Karpas-422 (cell line): ENCODE measurements around the gene SIGLEC6. TPM values are rescaled to one million over a fixed set of nuclear protein-coding genes. Genes with fewer than 3 reads are reported as not detected.

Experiments
- DNase-seq: peaks from one replicate; pipeline ENCODE4 v3.0.0-alpha.2; 2015
- H2AFZ ChIP-seq: fragments of 200-600 bp; sonication (generic); 2 replicates; pipeline ENCODE4 v1.6.1; 2014; ENCODE audit warnings: antibody characterized with exemption, low read length, mixed read lengths
- H3K27ac ChIP-seq: fragments of 200-600 bp; sonication (generic); 2 replicates; pipeline ENCODE4 v1.5.1; 2014; ENCODE audit warnings: mild to moderate bottlenecking, low read length, moderate library complexity
- H3K27me3 ChIP-seq: fragments of 200-600 bp; sonication (generic); 2 replicates; pipeline ENCODE4 v1.6.1; 2014; ENCODE audit warnings: low read length, mixed read lengths
- H3K36me3 ChIP-seq: fragments of 200-600 bp; sonication (generic); 2 replicates; pipeline ENCODE4 v1.6.1; 2014; ENCODE audit warnings: low read length, mixed read lengths; ENCODE audit not compliant: insufficient read depth
- H3K4me1 ChIP-seq: fragments of 200-600 bp; sonication (generic); 2 replicates; pipeline ENCODE4 v1.6.1; 2014; ENCODE audit warnings: mild to moderate bottlenecking, low read length, mixed read lengths
- H3K4me2 ChIP-seq: fragments of 200-600 bp; sonication (generic); 2 replicates; pipeline ENCODE4 v1.6.1; 2014; ENCODE audit warnings: low read length, low read depth, mild to moderate bottlenecking; ENCODE audit not compliant: poor library complexity, severe bottlenecking
- H3K4me3 ChIP-seq: fragments of 200-600 bp; sonication (generic); 2 replicates; pipeline ENCODE4 v1.5.1; 2014; ENCODE audit warnings: mild to moderate bottlenecking, antibody characterized with exemption, low read length, mixed read lengths
- H3K79me2 ChIP-seq: fragments of 200-600 bp; sonication (generic); 2 replicates; pipeline ENCODE4 v1.6.1; 2014; ENCODE audit warnings: mild to moderate bottlenecking, low read length, mixed read lengths
- H3K9ac ChIP-seq: fragments of 200-600 bp; sonication (generic); 2 replicates; pipeline ENCODE4 v1.6.0; 2014; ENCODE audit warnings: low read length
- H3K9me2 ChIP-seq: fragments of 200-600 bp; sonication (generic), shearing (Covaris generic); replicated peaks from 2 replicates; pipeline ENCODE4 v1.6.0; 2014; ENCODE audit warnings: mild to moderate bottlenecking, low read length, moderate library complexity; ENCODE audit not compliant: insufficient read depth
- H3K9me3 ChIP-seq: fragments of 300-700, 200-600 bp; sonication (generic); 2 replicates; pipeline ENCODE4 v1.6.1; 2014; ENCODE audit warnings: low read length, mixed read lengths
- H4K20me1 ChIP-seq: fragments of 200-600 bp; sonication (generic); 2 replicates; pipeline ENCODE4 v1.6.1; 2014; ENCODE audit warnings: mild to moderate bottlenecking, antibody characterized with exemption, low read length, low read depth; ENCODE audit not compliant: insufficient read depth
- total RNA-seq: library from RNA; depleted of rRNA; stranded (reverse); fragments of >200 nt; shearing (Covaris generic); gene quantifications from 2 replicates; pipeline ENCODE4 v1.2.3, GENCODE V29; 2014; ENCODE audit warnings: low replicate concordance

SIGLEC6 gene
- total RNA-seq, 1 experiment from 2014 or later = not detected

DNA sequence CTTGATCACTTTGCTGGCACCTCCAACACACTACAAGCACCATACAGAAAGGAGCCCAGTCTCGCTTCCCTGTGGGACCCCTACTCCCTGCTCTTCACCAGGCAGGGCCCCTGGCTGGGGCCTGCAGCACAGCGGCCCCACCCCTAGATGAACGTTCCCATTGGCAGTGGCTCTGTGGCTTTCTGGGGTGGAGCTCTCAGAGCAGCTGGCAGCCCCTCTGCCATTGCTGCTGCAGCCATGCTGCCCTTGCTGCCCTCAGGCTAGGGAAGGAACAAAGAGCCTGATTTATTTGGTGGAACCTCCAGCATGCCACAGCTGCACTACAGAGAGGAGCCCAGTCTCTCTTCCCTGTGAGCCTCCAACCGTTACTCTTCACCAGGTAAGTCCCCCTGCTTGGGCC, 5.8 kb downstream of the SIGLEC6 start:
- Histone ChIP-seq H2AFZ (no peak overlapping the region), H3K9ac (no peak overlapping the region), H3K27ac (no peak overlapping the region), H3K9me2 (no peaks in the 10 kb centered on the region), H3K4me1 (no peaks in the 10 kb centered on the region), H3K36me3 (no peaks in the 10 kb centered on the region), H3K27me3 (no peaks in the 10 kb centered on the region), H3K4me2 (no peak overlapping the region), H3K9me3 (no peaks in the 10 kb centered on the region), H3K79me2 (no peaks in the 10 kb centered on the region), H3K4me3 (no peak overlapping the region), H4K20me1 (no peaks in the 10 kb centered on the region)
- no peak for DNase-seq

DNA sequence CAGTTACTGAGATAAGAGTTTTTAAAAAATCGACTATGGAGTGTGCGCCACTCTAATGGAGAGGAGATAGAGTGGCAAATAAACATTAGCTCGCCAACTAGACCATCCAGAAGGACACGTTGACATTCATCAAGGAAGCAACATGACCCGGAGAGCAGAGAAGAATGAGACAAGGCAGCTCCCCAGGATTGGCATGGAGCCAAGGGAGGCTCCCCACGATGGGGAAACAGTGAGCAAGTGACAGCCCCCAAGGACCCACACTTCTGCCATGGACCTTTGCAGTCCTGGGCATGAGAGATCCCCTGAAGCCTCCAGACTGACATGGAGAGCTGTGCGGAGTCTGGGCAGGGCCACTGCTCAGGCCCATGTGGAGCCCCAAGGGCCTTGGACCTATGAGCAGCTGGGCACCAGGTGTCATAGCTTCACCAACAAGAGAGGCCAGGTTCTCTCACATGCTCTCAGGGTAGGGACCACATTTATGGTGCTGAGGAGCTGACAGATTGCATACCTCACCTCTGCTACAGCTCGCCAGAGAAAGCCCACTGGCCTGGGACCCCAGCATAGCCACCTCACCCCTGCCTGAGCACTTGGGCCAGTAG, 6.7 kb downstream of the SIGLEC6 start:
- H4K20me1 ChIP-seq = no peaks in the 10 kb centered on the region
- H3K27ac ChIP-seq = no peak overlapping the region
- no peak overlapping the region for H3K9ac ChIP-seq
- no peaks in the 10 kb centered on the region for H3K9me2 ChIP-seq
- no peak overlapping the region for H3K4me2 ChIP-seq
- no peak overlapping the region for H2AFZ ChIP-seq
- H3K4me3 ChIP-seq = no peak overlapping the region
- no peaks in the 10 kb centered on the region for H3K27me3 ChIP-seq
- DNase-seq = no peak
- H3K4me1 ChIP-seq = no peaks in the 10 kb centered on the region
- no peaks in the 10 kb centered on the region for H3K9me3 ChIP-seq
- no peaks in the 10 kb centered on the region for H3K79me2 ChIP-seq
- no peaks in the 10 kb centered on the region for H3K36me3 ChIP-seq

DNA sequence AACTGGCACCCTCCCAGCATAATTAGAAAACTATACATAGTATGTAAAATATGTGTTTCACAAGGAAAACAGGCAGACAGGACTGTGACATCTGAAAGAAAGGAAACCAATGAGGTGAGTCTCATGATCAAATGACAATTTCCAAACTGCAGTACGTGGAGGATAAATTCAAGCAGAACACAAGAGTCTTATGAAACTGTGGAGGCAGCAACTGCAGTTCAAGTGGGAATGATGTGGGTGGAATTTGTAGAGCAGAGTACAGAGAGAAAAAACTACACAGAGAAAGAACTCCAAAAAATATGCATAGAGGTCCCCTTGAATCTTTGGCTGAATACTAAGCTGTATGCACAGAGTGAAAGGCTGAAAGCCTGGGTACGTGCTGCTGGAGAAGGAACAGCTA, 9.7 kb downstream of the SIGLEC6 start:
- Histone ChIP-seq H3K27ac (no peak overlapping the region), H3K79me2 (no peaks in the 10 kb centered on the region), H3K9me3 (no peaks in the 10 kb centered on the region), H3K9me2 (no peaks in the 10 kb centered on the region), H3K36me3 (no peaks in the 10 kb centered on the region), H4K20me1 (no peaks in the 10 kb centered on the region), H3K4me1 (no peaks in the 10 kb centered on the region), H3K9ac (no peak overlapping the region), H3K27me3 (no peaks in the 10 kb centered on the region), H2AFZ (no peak overlapping the region), H3K4me2 (no peak overlapping the region), H3K4me3 (no peak overlapping the region)
- DNase-seq = no peak

DNA sequence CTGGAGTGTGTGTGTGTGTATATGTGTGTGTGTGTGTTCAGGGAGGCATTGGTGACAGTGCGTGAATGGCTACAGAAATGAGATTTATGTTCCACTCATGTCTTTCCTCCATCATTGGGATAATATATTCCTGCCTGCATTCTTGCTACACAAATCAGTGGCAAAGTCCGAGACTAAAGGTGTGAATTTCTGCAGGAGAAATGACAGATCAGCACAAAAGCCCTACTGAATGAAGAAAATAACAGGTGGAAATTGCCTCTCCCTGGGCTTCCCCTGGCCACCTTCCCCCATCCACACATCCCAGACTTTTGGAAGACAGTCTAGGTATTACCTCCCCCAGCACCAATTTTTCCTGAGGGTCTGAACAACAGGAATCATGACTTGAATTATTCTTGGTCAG, 10.1 kb downstream of the SIGLEC6 start:
- Histone ChIP-seq H3K4me2 (no peak overlapping the region), H3K4me1 (no peaks in the 10 kb centered on the region), H3K9ac (no peak overlapping the region), H3K9me2 (no peaks in the 10 kb centered on the region), H2AFZ (no peak overlapping the region), H3K27ac (no peak overlapping the region), H3K27me3 (no peaks in the 10 kb centered on the region), H3K9me3 (no peaks in the 10 kb centered on the region), H4K20me1 (no peaks in the 10 kb centered on the region), H3K36me3 (no peaks in the 10 kb centered on the region), H3K79me2 (no peaks in the 10 kb centered on the region), H3K4me3 (no peak overlapping the region)
- no peak for DNase-seq

DNA sequence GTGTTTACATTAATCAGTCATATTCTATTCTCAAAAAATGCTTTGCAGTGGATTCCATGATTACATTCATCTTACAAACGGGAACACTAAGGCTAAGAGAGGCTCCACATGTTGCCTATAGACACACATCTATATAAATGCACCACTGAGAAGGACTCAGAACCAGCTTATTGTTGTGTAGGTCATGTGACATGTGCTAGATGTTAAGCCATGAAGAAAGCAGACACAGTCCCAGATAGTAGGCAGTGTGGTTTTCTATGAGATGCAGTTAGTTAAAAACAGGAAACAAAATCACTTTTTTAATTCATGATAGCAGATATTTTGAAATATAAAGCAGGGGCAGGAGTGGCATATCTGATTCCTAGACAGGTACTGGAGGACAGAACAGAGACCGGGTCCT, 10.7 kb downstream of the SIGLEC6 start:
- Histone ChIP-seq H2AFZ (no peak overlapping the region), H3K4me3 (no peak overlapping the region)

DNA sequence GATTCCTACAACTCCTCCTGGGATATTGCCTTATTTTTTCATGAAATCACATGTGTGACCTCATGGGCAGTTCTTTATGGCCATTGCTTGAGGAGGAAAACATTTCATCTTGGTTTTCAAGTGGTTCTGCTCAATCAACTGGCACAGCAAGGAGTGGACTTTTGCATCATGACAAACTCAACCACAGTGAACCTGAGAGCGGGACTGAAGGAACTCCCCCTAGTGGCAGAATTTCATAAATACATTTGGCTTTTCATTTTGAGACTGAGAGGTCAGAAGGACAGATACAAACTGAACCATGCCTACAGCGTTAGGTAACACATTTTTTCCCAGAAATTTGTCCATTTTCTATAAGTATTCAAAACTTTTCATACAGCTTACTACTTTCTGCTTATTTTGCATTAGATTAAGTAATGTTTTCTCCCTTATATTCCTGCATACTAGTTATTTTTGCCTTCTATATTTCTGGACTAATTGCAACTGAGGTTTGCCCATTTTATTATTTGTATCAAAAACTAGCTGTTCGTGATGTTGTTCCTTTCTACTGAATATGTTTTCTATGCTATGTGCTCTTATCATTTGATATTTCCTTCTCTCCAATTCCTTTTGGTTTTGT, 16.5 kb downstream of the SIGLEC6 start:
- Histone ChIP-seq H3K4me2 (no peak overlapping the region), H3K27ac (no peak overlapping the region), H2AFZ (no peak overlapping the region), H3K36me3 (no peaks in the 10 kb centered on the region), H3K79me2 (no peaks in the 10 kb centered on the region), H3K9me3 (no peaks in the 10 kb centered on the region), H4K20me1 (no peaks in the 10 kb centered on the region), H3K27me3 (no peaks in the 10 kb centered on the region), H3K9ac (no peak overlapping the region), H3K4me1 (no peaks in the 10 kb centered on the region), H3K9me2 (no peaks in the 10 kb centered on the region), H3K4me3 (no peak overlapping the region)
- peak; percentile 92 for DNase-seq

More for the DNA sequence above, 10.7 kb downstream of the SIGLEC6 start:
- Histone ChIP-seq H3K27me3 (no peaks in the 10 kb centered on the region), H3K79me2 (no peaks in the 10 kb centered on the region), H3K9ac (no peak overlapping the region), H3K4me1 (no peaks in the 10 kb centered on the region), H3K9me3 (no peaks in the 10 kb centered on the region), H4K20me1 (no peaks in the 10 kb centered on the region), H3K9me2 (no peaks in the 10 kb centered on the region), H3K36me3 (no peaks in the 10 kb centered on the region), H3K4me2 (no peak overlapping the region), H3K27ac (no peak overlapping the region)
- no peak for DNase-seq

DNA sequence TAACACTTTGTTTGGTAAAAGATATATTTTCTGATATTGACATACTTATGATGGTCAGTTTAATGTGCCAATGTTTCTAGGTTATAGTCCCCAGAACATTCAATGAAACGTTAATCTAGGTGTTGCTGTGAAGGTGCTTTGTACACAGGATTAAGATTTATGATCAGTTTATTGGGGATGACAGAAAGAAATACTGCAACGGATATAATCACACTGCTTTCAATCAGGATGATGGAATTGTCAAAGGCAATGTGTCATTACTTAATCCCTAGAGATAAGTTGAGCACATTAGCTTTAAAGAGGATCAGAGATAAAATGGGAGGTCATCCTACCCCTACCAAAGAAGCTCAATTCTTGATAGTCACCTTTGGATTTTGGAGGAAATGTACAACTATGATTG, 17.5 kb downstream of the SIGLEC6 start:
- DNase-seq = no peak
- no peak overlapping the region for H3K4me3 ChIP-seq
- H3K9ac ChIP-seq = no peak overlapping the region
- no peaks in the 10 kb centered on the region for H3K27me3 ChIP-seq
- no peaks in the 10 kb centered on the region for H3K9me3 ChIP-seq
- H4K20me1 ChIP-seq = no peaks in the 10 kb centered on the region
- H3K4me2 ChIP-seq = no peak overlapping the region
- no peaks in the 10 kb centered on the region for H3K36me3 ChIP-seq
- no peak overlapping the region for H2AFZ ChIP-seq
- peaks cover 7% of the 10 kb centered on the region for H3K4me1 ChIP-seq
- H3K27ac ChIP-seq = no peak overlapping the region
- H3K79me2 ChIP-seq = no peaks in the 10 kb centered on the region
- H3K9me2 ChIP-seq = no peaks in the 10 kb centered on the region

DNA sequence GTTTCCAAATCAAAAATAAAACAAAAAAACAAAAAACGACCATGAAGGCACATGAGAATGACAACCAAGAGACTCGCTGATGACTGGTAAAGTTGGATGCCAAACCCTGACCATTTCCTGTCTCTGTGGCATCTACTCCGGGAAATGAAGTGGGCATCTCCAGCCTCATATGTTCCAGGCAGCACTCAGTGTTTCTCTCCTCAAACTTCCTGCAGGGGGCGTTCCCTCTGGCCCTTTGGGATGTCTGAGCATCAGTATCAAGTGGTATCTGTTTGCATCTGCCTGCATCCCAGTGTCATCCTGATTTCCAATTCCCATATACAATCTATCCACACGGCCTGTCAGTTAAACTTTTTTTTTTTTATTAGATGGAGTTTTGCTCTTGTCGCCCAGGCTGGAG, 20.1 kb downstream of the SIGLEC6 start:
- H3K4me2 ChIP-seq = no peak overlapping the region
- peaks cover 7% of the 10 kb centered on the region for H3K4me1 ChIP-seq
- H3K27me3 ChIP-seq = no peaks in the 10 kb centered on the region
- no peaks in the 10 kb centered on the region for H3K36me3 ChIP-seq
- no peaks in the 10 kb centered on the region for H4K20me1 ChIP-seq
- H3K27ac ChIP-seq = no peak overlapping the region
- H2AFZ ChIP-seq = no peak overlapping the region
- H3K9me2 ChIP-seq = no peaks in the 10 kb centered on the region
- H3K79me2 ChIP-seq = no peaks in the 10 kb centered on the region
- no peak overlapping the region for H3K9ac ChIP-seq
- DNase-seq = peak; percentile 65
- H3K4me3 ChIP-seq = no peak overlapping the region
- H3K9me3 ChIP-seq = no peaks in the 10 kb centered on the region
